Measurements from ENCODE around the gene AWAT1. TPM values are rescaled to one million over a fixed set of nuclear protein-coding genes. Genes with fewer than 3 reads are reported as not detected.
"Not testable (repeated sequence)": the region's sequence is repeated elsewhere in the genome, so short reads cannot be mapped to it uniquely, and the experiment has no call there.

The AWAT1 gene
- polyA plus RNA-seq (ENCODE audit: insufficient read length), result 0.15 TPM
- long read RNA-seq, donor 1, result 0 reads
- long read RNA-seq, donor 2, result 0 reads
- long read RNA-seq, donor 3, result 0 reads
- long read RNA-seq, donor 4, result 0 reads
- long read RNA-seq, donor 5, result 0 reads
- long read RNA-seq, donor 6, result 0 reads
- long read RNA-seq, donor 7, result 0 reads
- long read RNA-seq, donor 8, result 0 reads

GRCh38 chrX:70234355-70234754 is at the start of gene AWAT1:
Gene AWAT1, plus strand, starts transcription at chrX:70234655. Its CDS starts 41 bp downstream, at chrX:70234696.
- DNase-seq, result no peak

GRCh38 chrX:70190225-70190624 is 44.2 kb upstream of the AWAT1 start:
- no peak for DNase-seq

- DNase-seq, result peak; percentile 13
These were observed 37.3 kb upstream of the AWAT1 start for GRCh38 chrX:70196961-70197720.

- no peak for DNase-seq
These were observed 32.7 kb upstream of the AWAT1 start for GRCh38 chrX:70201732-70202131.

- no peak for DNase-seq
These were observed 26.0 kb upstream of the AWAT1 start for GRCh38 chrX:70208479-70208878.

GRCh38 chrX:70209570-70209969 is 24.9 kb upstream of the AWAT1 start:
- DNase-seq, result not testable (repeated sequence)

- no peak for DNase-seq
These were observed 14.3 kb upstream of the AWAT1 start for GRCh38 chrX:70219938-70220764.

- no peak for DNase-seq
These were observed 8.4 kb upstream of the AWAT1 start for GRCh38 chrX:70226048-70226447.

GRCh38 chrX:70226687-70227086 is 7.8 kb upstream of the AWAT1 start:
- DNase-seq, result no peak

- no peak for DNase-seq
These were observed 2.8 kb upstream of the AWAT1 start for GRCh38 chrX:70231666-70232065.

GRCh38 chrX:70240751-70241150 is 6.3 kb downstream of the AWAT1 start:
- no peak for DNase-seq

GRCh38 chrX:70241501-70241900 is 7.0 kb downstream of the AWAT1 start:
- DNase-seq, result no peak

GRCh38 chrX:70243601-70244000 is 9.1 kb downstream of the AWAT1 start:
- not testable (repeated sequence) for DNase-seq

GRCh38 chrX:70244881-70245280 is 10.4 kb downstream of the AWAT1 start:
- DNase-seq, result no peak

- DNase-seq, result no peak
These were observed 12.8 kb downstream of the AWAT1 start for GRCh38 chrX:70247252-70247651.

GRCh38 chrX:70252491-70252890 is 18.0 kb downstream of the AWAT1 start:
- DNase-seq, result no peak

- no peak for DNase-seq
These were observed 19.1 kb downstream of the AWAT1 start for GRCh38 chrX:70253377-70254062.

GRCh38 chrX:70254063-70254400 is 19.6 kb downstream of the AWAT1 start:
- DNase-seq, result no peak

GRCh38 chrX:70254909-70255308 is 20.5 kb downstream of the AWAT1 start:
- no peak for DNase-seq

GRCh38 chrX:70255452-70255851 is 21.0 kb downstream of the AWAT1 start:
- DNase-seq, result no peak

- DNase-seq, result no peak
These were observed 23.2 kb downstream of the AWAT1 start for GRCh38 chrX:70257423-70258288.

GRCh38 chrX:70260104-70260503 is 25.6 kb downstream of the AWAT1 start, which contains the start of gene P2RY4:
Gene P2RY4, minus strand, starts transcription at chrX:70260204. Its CDS starts 580 bp downstream, at chrX:70259624.
- no peak for DNase-seq

All from left kidney (tissue), 8 donors.